NCI-H82 treated with DMSO at 0.1 percent for 48 hours (cell line): ENCODE results near the gene LRRC7.

Experiments used
- DNase-seq: peaks from one replicate; lab custom pipeline; 2025; ENCODE audit not compliant: unreplicated experiment; lab: John Stamatoyannopoulos, UW

LRRC7 gene

GRCh38 chr1:70150444-70150843 is 582.7 kb downstream of the LRRC7 start:
- no peak for DNase-seq

GRCh38 chr1:70153739-70154138 is 586.0 kb downstream of the LRRC7 start:
- DNase-seq: no peak

- no peak for DNase-seq
These were observed 588.9 kb downstream of the LRRC7 start for GRCh38 chr1:70156529-70157120.

- DNase-seq: no peak
These were observed 596.6 kb downstream of the LRRC7 start for GRCh38 chr1:70164350-70164749.

- DNase-seq: no peak
These were observed 600.6 kb downstream of the LRRC7 start for GRCh38 chr1:70168283-70168682.

DNA sequence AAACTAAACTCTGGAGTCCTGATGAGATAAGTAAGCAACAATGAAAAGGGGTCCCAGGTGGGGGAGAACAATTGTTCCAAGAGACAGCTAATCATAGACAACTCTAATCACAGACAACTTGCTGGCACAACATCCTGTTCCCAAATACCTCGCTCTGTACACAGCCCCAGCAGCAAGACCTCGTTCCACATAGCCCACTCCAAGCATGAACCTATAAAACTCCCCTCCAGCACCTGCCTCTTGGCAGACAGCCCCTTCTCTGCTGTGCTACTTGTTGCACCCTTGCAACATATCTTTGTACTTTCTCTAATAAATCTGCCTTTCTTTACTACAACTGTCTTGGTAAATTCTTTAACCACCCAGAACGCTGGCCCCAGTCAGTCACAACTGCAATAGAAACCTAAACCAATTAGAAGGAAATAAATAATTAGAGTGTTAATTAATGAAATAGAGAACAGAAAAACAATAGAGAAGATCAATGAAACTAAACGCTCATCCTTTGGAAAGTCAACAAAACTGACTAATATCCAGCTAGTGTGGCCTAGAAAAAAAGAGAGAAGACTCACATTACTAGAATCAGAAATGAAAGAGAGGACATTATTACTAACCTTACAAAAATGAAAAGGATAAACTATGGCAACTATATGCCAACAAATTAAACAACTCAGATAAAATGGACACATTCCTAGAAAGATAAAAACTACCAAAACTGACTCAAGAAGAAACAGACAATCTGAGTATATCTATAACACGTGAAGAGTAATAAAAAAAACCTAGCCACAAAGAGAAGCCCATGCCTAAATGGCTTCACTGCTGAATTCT is 601.5 kb downstream of the LRRC7 start:
- no peak for DNase-seq

DNA sequence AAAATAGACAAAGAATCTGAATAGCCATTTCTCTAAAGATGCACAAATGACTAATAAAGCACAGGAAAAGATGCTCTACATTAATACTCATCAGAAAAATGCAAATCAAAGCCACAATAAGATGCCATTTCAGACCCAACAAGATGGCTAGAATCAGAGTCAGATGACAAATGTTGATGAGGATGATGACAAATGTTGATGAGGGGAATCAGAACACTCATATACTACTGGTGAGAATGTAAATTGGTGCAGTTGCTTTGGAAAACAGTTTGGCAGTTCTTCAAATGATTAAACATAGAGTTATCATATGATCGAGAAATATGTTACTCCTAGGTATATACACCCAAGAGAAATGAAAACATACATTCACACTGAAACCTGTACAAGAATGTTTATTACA is 603.8 kb downstream of the LRRC7 start:
- no peak for DNase-seq
